Omental fat pad (tissue), 4 donors: ENCODE measurements around the gene PPP1R13B. TPM values are rescaled to one million over a fixed set of nuclear protein-coding genes. Genes with fewer than 3 reads are reported as not detected.

Experiments
- ATAC-seq: fragments of 150-250 bp; one replicate; pipeline ENCODE4 v1.9.1; 2016; ENCODE audit warnings: mild to moderate bottlenecking, moderate library complexity; ENCODE audit not compliant: low FRiP score
- DNase-seq: peaks from one replicate; pipeline ENCODE4 v3.0.0-alpha.2; 2019; ENCODE audit warnings: low spot score
- total RNA-seq, 4 donors: library from RNA; depleted of rRNA; stranded (reverse); fragments of >200 nt; gene quantifications; one replicate each; pipeline ENCODE4 v1.1.0, GENCODE V29; 2016
- TF ChIP-seq, protein P1 (sequence below), 3 donors: fragments of 450-650 bp; IDR thresholded peaks; one replicate each; pipeline ENCODE4 v1.5.1; 2016 to 2017; ENCODE audit warnings: antibody characterized with exemption in 3 of 3, mild to moderate bottlenecking in 3 of 3, moderate library complexity in 2 of 3

Gene PPP1R13B
- total RNA-seq, 4 donors from 2014 or later: 9.7 to 31.1 (median 15.0) TPM

DNA sequence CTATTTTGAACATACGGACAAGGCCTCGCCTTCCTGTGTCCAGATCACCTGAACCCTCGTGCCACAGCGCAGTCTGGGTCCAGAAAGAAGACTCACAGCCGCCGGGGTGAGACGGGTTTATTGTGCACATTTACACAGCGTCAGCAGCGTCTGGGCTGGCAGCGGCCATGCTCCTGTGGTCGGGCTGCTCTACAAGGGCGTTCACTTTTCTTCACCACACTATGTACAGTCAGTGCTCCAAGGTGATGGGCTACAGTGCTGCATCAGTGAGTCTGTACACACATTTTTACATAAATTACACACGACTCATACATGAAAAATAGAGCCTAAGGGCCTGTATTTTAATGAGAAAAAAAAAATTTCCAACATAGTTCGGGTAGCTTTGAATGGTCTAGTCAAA, 113.7 kb downstream of the PPP1R13B start:
- DNase-seq: no peak
- ATAC-seq: no peak
- TF ChIP-seq, protein P1, sequence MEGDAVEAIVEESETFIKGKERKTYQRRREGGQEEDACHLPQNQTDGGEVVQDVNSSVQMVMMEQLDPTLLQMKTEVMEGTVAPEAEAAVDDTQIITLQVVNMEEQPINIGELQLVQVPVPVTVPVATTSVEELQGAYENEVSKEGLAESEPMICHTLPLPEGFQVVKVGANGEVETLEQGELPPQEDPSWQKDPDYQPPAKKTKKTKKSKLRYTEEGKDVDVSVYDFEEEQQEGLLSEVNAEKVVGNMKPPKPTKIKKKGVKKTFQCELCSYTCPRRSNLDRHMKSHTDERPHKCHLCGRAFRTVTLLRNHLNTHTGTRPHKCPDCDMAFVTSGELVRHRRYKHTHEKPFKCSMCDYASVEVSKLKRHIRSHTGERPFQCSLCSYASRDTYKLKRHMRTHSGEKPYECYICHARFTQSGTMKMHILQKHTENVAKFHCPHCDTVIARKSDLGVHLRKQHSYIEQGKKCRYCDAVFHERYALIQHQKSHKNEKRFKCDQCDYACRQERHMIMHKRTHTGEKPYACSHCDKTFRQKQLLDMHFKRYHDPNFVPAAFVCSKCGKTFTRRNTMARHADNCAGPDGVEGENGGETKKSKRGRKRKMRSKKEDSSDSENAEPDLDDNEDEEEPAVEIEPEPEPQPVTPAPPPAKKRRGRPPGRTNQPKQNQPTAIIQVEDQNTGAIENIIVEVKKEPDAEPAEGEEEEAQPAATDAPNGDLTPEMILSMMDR (IDR thresholded peaks at IDR 0.05): no peak

DNA sequence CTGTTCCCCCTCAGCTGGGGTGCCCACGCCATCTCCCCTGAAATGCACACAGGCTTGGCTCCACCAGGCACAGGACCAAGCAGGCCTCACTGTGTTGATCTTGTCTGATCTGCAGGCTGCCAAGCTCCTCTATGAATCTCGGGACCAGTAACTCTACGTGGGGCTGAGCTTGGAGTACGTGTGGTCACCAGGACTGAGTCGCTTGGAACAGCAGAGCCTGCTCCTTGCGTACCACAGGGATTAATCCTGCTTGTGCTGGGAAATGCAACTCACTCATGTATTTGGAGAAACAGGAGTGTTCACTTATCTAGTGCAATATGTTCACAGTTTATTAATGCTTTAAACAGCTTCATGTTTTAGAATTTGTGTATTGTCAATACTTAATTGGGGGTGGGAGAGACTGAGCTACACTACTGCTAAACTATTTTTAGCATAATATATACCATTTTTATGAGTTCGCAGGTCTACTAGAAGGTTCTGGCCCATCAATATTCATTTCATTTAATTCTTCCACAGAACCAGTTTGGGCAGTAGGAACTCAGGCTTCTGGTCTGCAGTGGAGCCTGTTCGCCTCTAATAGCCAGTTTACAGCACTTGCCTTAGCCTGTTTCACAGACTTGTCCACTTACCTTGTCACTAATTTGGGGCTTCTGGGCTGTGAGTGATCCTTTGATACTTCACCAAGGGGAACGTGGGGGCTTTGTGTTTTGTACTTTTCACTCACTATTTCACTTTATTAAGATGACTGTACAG, 114.3 kb downstream of the PPP1R13B start:
- TF ChIP-seq, protein P1 (IDR thresholded peaks at IDR 0.05): no peak
- DNase-seq (no peak), ATAC-seq (no peak)

DNA sequence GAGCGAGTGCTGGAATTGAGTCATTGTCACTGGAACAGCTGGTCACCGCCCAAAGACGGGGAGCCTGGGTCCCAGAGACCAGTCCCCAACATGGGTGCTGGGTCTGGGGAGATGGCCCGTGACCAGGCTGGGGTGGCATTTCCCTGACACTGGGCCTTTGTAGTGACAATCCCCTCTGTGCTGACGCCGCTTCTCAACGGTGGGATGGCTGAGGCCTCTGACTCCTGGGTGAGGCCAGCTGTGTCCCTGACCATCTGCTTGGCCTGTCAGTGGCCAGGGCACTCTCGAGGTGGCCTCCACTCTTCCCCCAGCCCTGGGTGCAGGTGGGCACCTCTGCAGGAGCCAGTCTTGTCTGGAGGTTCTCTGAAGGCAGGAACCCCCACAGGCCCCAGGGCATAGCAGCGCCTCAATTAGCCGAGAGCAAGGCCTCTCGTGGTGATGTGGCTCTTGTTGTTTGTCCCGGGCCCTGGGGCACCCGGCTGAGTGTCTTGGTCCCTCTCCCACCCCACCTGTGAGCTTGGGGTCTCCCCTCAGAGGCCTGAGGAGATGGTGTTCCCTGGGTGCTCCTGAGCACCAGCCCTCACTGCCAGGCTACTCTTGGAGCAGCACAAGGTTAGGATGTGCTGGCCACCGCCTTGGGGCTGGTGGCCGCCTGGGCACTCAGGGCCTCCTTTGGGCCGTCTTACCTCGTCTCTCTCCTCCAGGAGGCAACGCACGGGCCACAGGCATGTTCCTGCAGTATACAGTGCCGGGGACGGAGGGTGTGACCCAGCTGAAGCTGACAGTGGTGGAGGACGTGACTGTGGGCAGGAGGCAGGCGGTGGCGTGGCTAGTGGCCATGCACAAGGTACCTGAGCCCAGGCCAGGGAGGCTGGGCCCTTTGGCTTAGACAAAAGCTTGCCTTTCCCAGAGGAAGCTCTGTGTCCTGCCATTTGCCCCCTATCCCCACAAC, 115.2 kb downstream of the PPP1R13B start:
- DNase-seq: no peak
- ATAC-seq: no peak
- TF ChIP-seq, protein P1 (IDR thresholded peaks at IDR 0.05): no peak

DNA sequence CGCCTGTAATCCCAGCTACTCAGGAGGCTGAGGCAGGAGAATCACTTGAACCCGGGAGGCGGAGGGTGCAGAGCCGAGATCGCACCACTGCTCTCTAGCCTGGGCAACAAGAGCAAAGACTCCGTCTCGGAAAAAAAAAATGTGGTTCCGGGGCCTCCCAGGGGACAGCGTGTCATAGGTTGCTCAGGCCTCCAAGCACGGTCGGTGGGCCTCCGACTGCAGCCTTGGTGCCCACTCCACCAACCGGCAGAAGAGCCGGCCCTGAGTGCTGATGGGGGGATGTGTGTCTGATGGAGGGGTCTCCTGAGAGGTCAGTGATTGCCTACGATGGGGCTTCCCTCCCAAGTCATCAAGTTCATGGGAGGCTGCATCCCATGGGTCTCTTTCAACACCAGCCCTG, 115.9 kb downstream of the PPP1R13B start:
- TF ChIP-seq, protein P1 (IDR thresholded peaks at IDR 0.05): no peak
- DNase-seq (no peak), ATAC-seq (no peak)

DNA sequence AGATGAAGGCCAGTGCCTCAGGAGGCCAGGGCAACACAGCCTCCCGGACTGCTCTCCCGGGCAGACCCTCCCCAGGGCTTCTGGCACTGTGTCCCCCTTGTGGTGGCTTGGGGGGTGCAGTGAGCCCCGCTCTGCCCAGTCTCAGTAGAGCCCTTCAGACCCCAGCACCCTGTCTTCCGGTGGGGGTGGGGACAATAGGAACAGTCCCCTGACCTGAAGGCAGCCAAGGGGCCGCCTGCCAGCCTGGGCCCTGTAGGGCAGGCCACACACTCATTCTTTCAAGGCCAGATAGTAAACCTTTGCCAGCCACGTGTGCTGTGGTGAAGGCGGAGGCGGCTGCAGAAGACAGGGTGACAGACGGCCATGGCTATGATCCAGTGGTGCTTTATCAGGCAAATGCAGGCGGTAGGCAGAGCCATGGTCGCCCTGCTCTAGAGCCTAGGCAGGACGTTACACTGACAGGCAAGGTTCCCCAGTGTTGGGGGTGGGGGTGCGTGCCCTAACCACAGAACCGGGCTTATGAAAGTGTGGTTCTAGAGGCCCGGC, 116.8 kb downstream of the PPP1R13B start:
- no peak for ATAC-seq
- no peak for DNase-seq
- TF ChIP-seq, protein P1 (IDR thresholded peaks at IDR 0.05): no peak

DNA sequence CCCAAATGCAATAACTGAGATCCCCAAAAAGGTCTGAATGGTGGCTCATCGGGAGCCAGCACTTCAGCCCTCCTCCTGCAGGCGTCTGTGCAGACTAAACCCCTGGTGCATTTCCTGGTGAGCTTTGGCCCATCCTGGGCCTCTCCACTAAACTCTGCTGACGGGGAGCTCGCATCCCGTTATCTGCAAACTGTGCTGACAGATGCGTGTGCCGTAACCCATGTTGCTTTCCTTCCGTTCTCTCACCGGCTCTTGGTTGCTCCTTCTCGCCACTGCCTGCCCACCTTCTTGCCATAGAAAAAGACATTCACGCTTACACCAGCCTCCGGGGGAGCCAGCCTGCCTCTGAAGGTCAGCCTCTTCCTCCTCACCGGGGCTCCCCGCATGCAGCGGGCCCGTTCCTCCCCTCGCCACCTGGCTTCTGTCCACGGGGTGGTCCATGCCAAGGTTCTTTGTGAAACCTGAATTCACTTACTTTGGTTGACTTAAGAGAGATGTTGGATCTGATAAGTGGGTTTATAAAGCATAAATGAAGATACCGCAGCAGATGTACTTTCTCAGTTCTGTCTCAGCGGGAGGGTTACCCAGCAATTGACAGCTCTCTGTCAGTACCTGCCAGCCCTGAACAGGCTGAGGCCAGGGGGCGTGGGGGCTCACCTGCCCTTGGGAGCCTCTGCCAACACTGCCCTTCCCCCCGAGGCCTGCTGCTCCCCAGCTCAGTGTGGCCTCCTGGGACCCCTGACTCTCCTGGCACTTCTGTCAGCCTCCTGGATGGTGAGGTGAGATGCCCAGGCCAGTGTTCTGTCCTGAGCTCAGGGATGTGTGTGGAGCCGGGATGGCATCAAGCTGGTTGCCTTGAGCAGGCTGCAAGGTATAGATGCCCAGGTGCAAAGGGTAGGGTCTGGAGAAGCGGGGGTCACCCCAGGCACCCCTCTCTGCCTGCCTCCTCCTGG, 117.6 kb downstream of the PPP1R13B start:
- ATAC-seq (no peak), DNase-seq (no peak)
- TF ChIP-seq, protein P1 (IDR thresholded peaks at IDR 0.05): no peak
